H1 (cell line): Measurements from ENCODE around the gene C12orf76. TPM values are rescaled to one million over a fixed set of nuclear protein-coding genes. Genes with fewer than 3 reads are reported as not detected.

ENCODE experiments used
- CTCF ChIA-PET: fragments of 300-600 bp; sonication (Branson Sonifier 250); formaldehyde crosslinking; loops from one replicate; lab custom pipeline; 2021; ENCODE audit not compliant: partially characterized antibody; lab: Charles Lee
- POLR2A ChIA-PET: fragments of 300-600 bp; sonication (Branson Sonifier 250); formaldehyde crosslinking; loops from one replicate; lab custom pipeline; 2021; ENCODE audit warnings: inconsistent platforms; ENCODE audit not compliant: partially characterized antibody; lab: Charles Lee
- DNase-seq, 2 experiments: peaks; one replicate each; pipeline versions ENCODE4 v3.0.0 to v3.0.0-alpha.2; 2010 to 2022; ENCODE audit warnings: low spot score in 2 of 2, low read depth in 1 of 2, mixed read lengths in 1 of 2
- FAIRE-seq: peaks from 2 replicates; lab custom pipeline; 2011; peaks lifted over from hg19 to GRCh38; lab: Jason Lieb, UNC
- H2AFZ ChIP-seq: 2 replicates; pipeline ENCODE4 v1.8.1; 2012; ENCODE audit warnings: low read length, inconsistent platforms
- H2AK5ac ChIP-seq: 2 replicates; pipeline ENCODE4 v1.6.1; 2013; ENCODE audit warnings: low read depth, low read length
- H2BK120ac ChIP-seq: replicated peaks from 2 replicates; pipeline ENCODE3; 2013; ENCODE audit warnings: low read depth, low read length, inconsistent platforms
- H2BK12ac ChIP-seq: 2 replicates; pipeline ENCODE4 v1.6.1; 2013; ENCODE audit warnings: low read depth, low read length
- H2BK15ac ChIP-seq: 2 replicates; pipeline ENCODE4 v1.6.1; 2013; ENCODE audit warnings: low read length
- H2BK20ac ChIP-seq: 2 replicates; pipeline ENCODE4 v1.6.1; 2013; ENCODE audit warnings: low read length
- H2BK5ac ChIP-seq: 2 replicates; pipeline ENCODE4 v1.6.1; 2013; ENCODE audit warnings: low read depth, low read length
- H3K14ac ChIP-seq: 2 replicates; pipeline ENCODE4 v1.6.1; 2013; ENCODE audit warnings: inconsistent platforms; ENCODE audit not compliant: insufficient read length
- H3K18ac ChIP-seq: 2 replicates; pipeline ENCODE4 v1.6.1; 2013; ENCODE audit warnings: low read length; ENCODE audit errors: extremely low read depth
- H3K23ac ChIP-seq: 2 replicates; pipeline ENCODE4 v1.6.1; 2013; ENCODE audit warnings: inconsistent platforms; ENCODE audit not compliant: insufficient read length
- H3K23me2 ChIP-seq: 2 replicates; pipeline ENCODE4 v1.6.1; 2013; ENCODE audit warnings: low read depth, low read length
- H3K27ac ChIP-seq: 2 replicates; pipeline ENCODE4 v1.6.1; 2011; ENCODE audit warnings: low read depth, low read length, inconsistent platforms
- H3K27me3 ChIP-seq, 4 experiments: replicated peaks in 1 of 4; 1 replicate in 1 of 4; 2 replicates in 3 of 4; pipeline versions ENCODE4 v1.6.1 to v1.8.1; 2011 to 2013; ENCODE audit warnings: low read length in 3 of 4, mild to moderate bottlenecking in 3 of 4, inconsistent platforms in 2 of 4, mixed read lengths in 2 of 4, moderate library complexity in 1 of 4; ENCODE audit not compliant: control insufficient read depth in 3 of 4, insufficient read depth in 3 of 4; ENCODE audit errors: extremely low read depth in 1 of 4
- H3K36me3 ChIP-seq, 4 experiments: 2 replicates each; pipeline versions ENCODE4 v1.6.1 to v1.8.1; 2011 to 2013; ENCODE audit warnings: mild to moderate bottlenecking in 4 of 4, low read length in 3 of 4, moderate library complexity in 2 of 4, control low read depth in 1 of 4, inconsistent platforms in 1 of 4; ENCODE audit not compliant: insufficient read depth in 4 of 4, control insufficient read depth in 2 of 4
- H3K4ac ChIP-seq: replicated peaks from 2 replicates; pipeline ENCODE3; 2013; ENCODE audit warnings: low read length, low read depth, mixed read lengths, inconsistent platforms; ENCODE audit not compliant: insufficient read length
- H3K4me1 ChIP-seq, 4 experiments: replicated peaks in 1 of 4; 1 replicate in 1 of 4; 2 replicates in 3 of 4; pipeline versions ENCODE4 v1.6.1 to v1.8.1; 2011 to 2013; ENCODE audit warnings: low read length in 3 of 4, inconsistent platforms in 2 of 4, mixed read lengths in 1 of 4; ENCODE audit not compliant: insufficient read depth in 4 of 4, control insufficient read depth in 3 of 4
- H3K4me2 ChIP-seq, 2 experiments: 2 replicates each; pipeline versions ENCODE4 v1.6.1 to v1.8.1; 2011 to 2013; ENCODE audit warnings: low read depth in 2 of 2, low read length in 2 of 2, control low read depth in 1 of 2, inconsistent platforms in 1 of 2, mild to moderate bottlenecking in 1 of 2; ENCODE audit not compliant: insufficient read depth in 1 of 2
- H3K4me3 ChIP-seq, 4 experiments: fragments of 200-600, 300-600 bp in 1 of 4; sonication (generic), shearing (Covaris generic), sonication (Bioruptor Twin) in 1 of 4; 2 replicates each; pipeline versions ENCODE4 v1.5.1 to v1.8.1; 2011 to 2016; ENCODE audit warnings: low read length in 4 of 4, low read depth in 3 of 4, control low read depth in 2 of 4, inconsistent platforms in 2 of 4, mild to moderate bottlenecking in 2 of 4, mixed read lengths in 1 of 4, moderate library complexity in 1 of 4; ENCODE audit not compliant: insufficient read depth in 2 of 4; ENCODE audit errors: extremely low read depth in 1 of 4
- H3K56ac ChIP-seq: replicated peaks from 2 replicates; pipeline ENCODE3; 2013; ENCODE audit warnings: low read depth, mild to moderate bottlenecking, mixed read lengths, low read length, inconsistent platforms; ENCODE audit not compliant: insufficient read length
- H3K79me1 ChIP-seq: 2 replicates; pipeline ENCODE4 v1.6.1; 2013; ENCODE audit warnings: low read depth, low read length, control low read depth
- H3K79me2 ChIP-seq, 2 experiments: 2 replicates each; pipeline versions ENCODE4 v1.6.1 to v1.8.1; 2012 to 2013; ENCODE audit warnings: low read length in 2 of 2, mild to moderate bottlenecking in 2 of 2, inconsistent platforms in 1 of 2; ENCODE audit not compliant: insufficient read depth in 2 of 2, control insufficient read depth in 1 of 2
- H3K9ac ChIP-seq, 4 experiments: replicated peaks in 1 of 4; 1 replicate in 1 of 4; 2 replicates in 3 of 4; pipeline versions ENCODE4 v1.6.1 to v1.8.1; 2011 to 2013; ENCODE audit warnings: low read depth in 3 of 4, low read length in 3 of 4, control low read depth in 2 of 4, mild to moderate bottlenecking in 2 of 4, moderate library complexity in 2 of 4, inconsistent platforms in 1 of 4; ENCODE audit errors: extremely low read depth in 1 of 4
- H3K9me3 ChIP-seq, 2 experiments: 2 replicates each; pipeline versions ENCODE4 v1.6.1 to v1.8.1; 2012 to 2013; ENCODE audit warnings: mild to moderate bottlenecking in 2 of 2, moderate library complexity in 2 of 2, control low read depth in 1 of 2, inconsistent platforms in 1 of 2, low read depth in 1 of 2, low read length in 1 of 2, mixed read lengths in 1 of 2; ENCODE audit not compliant: insufficient read depth in 2 of 2
- H4K20me1 ChIP-seq, 2 experiments: replicated peaks in 1 of 2; 2 replicates each; pipeline versions ENCODE3 to v1.8.1; 2011 to 2013; ENCODE audit warnings: inconsistent platforms in 2 of 2, low read length in 2 of 2, mild to moderate bottlenecking in 1 of 2; ENCODE audit not compliant: insufficient read depth in 2 of 2, control insufficient read depth in 1 of 2
- H4K5ac ChIP-seq: 2 replicates; pipeline ENCODE4 v1.6.1; 2013; ENCODE audit warnings: low read length, low read depth, mixed read lengths, inconsistent platforms; ENCODE audit not compliant: insufficient read length
- H4K8ac ChIP-seq: 2 replicates; pipeline ENCODE4 v1.8.0; 2013; ENCODE audit warnings: mild to moderate bottlenecking, moderate library complexity, low read length, inconsistent platforms; ENCODE audit not compliant: insufficient read depth; ENCODE audit errors: extremely low read depth
- H4K91ac ChIP-seq: replicated peaks from 2 replicates; pipeline ENCODE3; 2013; ENCODE audit warnings: low read length, mixed read lengths, inconsistent platforms; ENCODE audit not compliant: insufficient read length
- BCL11A ChIP-seq, 2 experiments: IDR thresholded peaks; one replicate each; pipeline ENCODE4 v1.6.1; 2011; ENCODE audit warnings: low read depth in 2 of 2, low read length in 2 of 2, mild to moderate bottlenecking in 2 of 2
- CHD2 ChIP-seq: IDR thresholded peaks from 2 replicates; pipeline ENCODE4 v1.6.1; 2012; ENCODE audit warnings: low read length, improper control_type of control experiment
- RXRA ChIP-seq: IDR thresholded peaks from 2 replicates; pipeline ENCODE4 v1.6.1; 2011; ENCODE audit warnings: low read depth, mild to moderate bottlenecking, low read length, moderate library complexity; ENCODE audit not compliant: insufficient read depth
- SIRT6 ChIP-seq: IDR thresholded peaks from one replicate; pipeline ENCODE4 v1.7.1; 2012; ENCODE audit warnings: low read length, inconsistent platforms
- TBP ChIP-seq: IDR thresholded peaks from 2 replicates; pipeline ENCODE4 v1.6.1; 2011; ENCODE audit warnings: low read depth, low read length, improper control_type of control experiment
- ZNF274 ChIP-seq: IDR thresholded peaks from 2 replicates; pipeline ENCODE4 v1.7.0; 2012; ENCODE audit warnings: low read length, borderline replicate concordance; ENCODE audit errors: extremely low read depth
- WGBS, 2 experiments: shearing (Covaris generic) in 1 of 2; methylation state at CpG; one replicate each; pipeline versions ENCODE4 v1.1.6 to v1.1.7; 2013 to 2015; ENCODE audit warnings: low lambda C conversion rate in 2 of 2, mixed read lengths in 2 of 2, inconsistent platforms in 1 of 2, low coverage in 1 of 2, missing lambda C conversion rate in 1 of 2; ENCODE audit not compliant: insufficient replicate concordance in 2 of 2, insufficient coverage in 1 of 2, insufficient read length in 1 of 2; ENCODE audit errors: extremely low coverage in 1 of 2, missing lambda C conversion rate in 1 of 2; 5-methylcytosine and 5-hydroxymethylcytosine counted together
- polyA plus RNA-seq, 7 experiments: library from polyadenylated mRNA; depleted of rRNA in 3 of 7; stranded (reverse) in 5 of 7; unstranded in 2 of 7; fragments of >200 nt in 5 of 7; fragments of 200-250 nt in 2 of 7; gene quantifications; 1 replicate in 5 of 7; 2 replicates in 1 of 7; 4 replicates in 1 of 7; pipeline versions ENCODE4 v1.2.1 to v1.2.3, GENCODE V29; 2011 to 2013; ENCODE audit warnings: missing spikeins in 2 of 7, mixed read lengths in 2 of 7
- total RNA-seq: library from RNA; stranded (reverse); fragmentation: NEBNext Ultra II Directional; extraction: Animal tissue kit (Norgen Biotek cat#: 25700); gene quantifications from 2 replicates; pipeline ENCODE4 v1.2.1, GENCODE V29; 2021
- TF ChIP-seq, protein P1 (sequence below), 3 experiments: IDR thresholded peaks; 1 replicate in 2 of 3; 2 replicates in 1 of 3; pipeline versions ENCODE4 v1.5.1 to v1.6.1; 2011; ENCODE audit warnings: low read length in 3 of 3, mild to moderate bottlenecking in 3 of 3, inconsistent platforms in 2 of 3, low read depth in 1 of 3, moderate library complexity in 1 of 3; ENCODE audit not compliant: insufficient read depth in 1 of 3; ENCODE audit errors: control extremely low read depth in 1 of 3
- TF ChIP-seq, protein P2 (sequence below): IDR thresholded peaks from 2 replicates; pipeline ENCODE4 v1.6.1; 2012; ENCODE audit warnings: inconsistent platforms

C12orf76 gene
- total and polyA plus RNA-seq, 2 of the 8 experiments (the other 6 are each of a cell fraction or from before 2014, with no cell fraction given): 14.4 to 18.6 TPM

DNA sequence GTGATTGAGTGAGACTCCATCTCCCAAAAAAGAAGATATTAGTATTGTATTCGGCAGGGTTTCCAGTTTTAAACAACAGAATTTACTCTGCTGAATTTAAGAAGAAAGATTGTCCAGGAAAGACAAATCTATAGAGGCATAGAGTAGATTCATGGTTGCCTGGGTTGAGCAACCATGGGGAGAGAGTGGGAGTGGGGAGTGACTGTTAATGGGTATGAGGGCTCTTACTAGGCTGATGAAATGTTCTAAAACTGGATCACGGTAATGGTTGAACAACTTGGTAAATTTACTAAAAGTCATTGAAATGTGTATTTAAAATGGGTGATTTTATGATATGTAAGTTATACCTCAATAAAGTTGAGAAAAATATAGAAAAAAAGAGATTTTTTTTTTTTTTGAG lies 13.9 kb upstream of the C12orf76 start:
- no peak overlapping the region for H3K56ac ChIP-seq
- no peak for DNase-seq
- H3K23me2 ChIP-seq: 0 out of 2 replicates have a peak, but pooled peaks cover 2% of the 10 kb centered on the region
- H2BK15ac ChIP-seq: no peak overlapping the region
- no peaks in the 10 kb centered on the region for H4K20me1 ChIP-seq
- H3K9me3 ChIP-seq: no peaks in the 10 kb centered on the region
- FAIRE-seq: no peak
- H2AK5ac ChIP-seq: no peak overlapping the region
- H3K79me1 ChIP-seq: no peaks in the 10 kb centered on the region
- no peaks in the 10 kb centered on the region for H3K27me3 ChIP-seq
- H3K36me3 ChIP-seq: no peaks in the 10 kb centered on the region
- POLR2A ChIA-PET: no interaction called here
- no peak overlapping the region for H3K4me2 ChIP-seq
- no peak overlapping the region for H2BK20ac ChIP-seq
- no peak overlapping the region for H3K14ac ChIP-seq
- H2BK120ac ChIP-seq: no peak overlapping the region
- H3K27ac ChIP-seq: no peak overlapping the region
- no peaks in the 10 kb centered on the region for H3K79me2 ChIP-seq
- CTCF ChIA-PET: interaction anchor here (0.7 kb wide), 1 partner anchor 185 kb away, joined by 3 read pairs; no protein-coding TSS in a partner anchor
- H3K4ac ChIP-seq: no peak overlapping the region
- H4K91ac ChIP-seq: no peak overlapping the region
- H2BK5ac ChIP-seq: no peak overlapping the region
- 94% methylated on average over 2 of the region's 2 CpGs; no CpG with 5 or more reads in 1 of the 2 experiments for WGBS, 2 experiments
- no peak overlapping the region for H3K18ac ChIP-seq
- H2AFZ ChIP-seq: no peak overlapping the region
- no peak overlapping the region for H3K4me3 ChIP-seq
- H3K9ac ChIP-seq: no peak overlapping the region
- TF ChIP-seq TBP: no peak
- no peak for TF ChIP-seq ZNF274
- TF ChIP-seq, protein P1, sequence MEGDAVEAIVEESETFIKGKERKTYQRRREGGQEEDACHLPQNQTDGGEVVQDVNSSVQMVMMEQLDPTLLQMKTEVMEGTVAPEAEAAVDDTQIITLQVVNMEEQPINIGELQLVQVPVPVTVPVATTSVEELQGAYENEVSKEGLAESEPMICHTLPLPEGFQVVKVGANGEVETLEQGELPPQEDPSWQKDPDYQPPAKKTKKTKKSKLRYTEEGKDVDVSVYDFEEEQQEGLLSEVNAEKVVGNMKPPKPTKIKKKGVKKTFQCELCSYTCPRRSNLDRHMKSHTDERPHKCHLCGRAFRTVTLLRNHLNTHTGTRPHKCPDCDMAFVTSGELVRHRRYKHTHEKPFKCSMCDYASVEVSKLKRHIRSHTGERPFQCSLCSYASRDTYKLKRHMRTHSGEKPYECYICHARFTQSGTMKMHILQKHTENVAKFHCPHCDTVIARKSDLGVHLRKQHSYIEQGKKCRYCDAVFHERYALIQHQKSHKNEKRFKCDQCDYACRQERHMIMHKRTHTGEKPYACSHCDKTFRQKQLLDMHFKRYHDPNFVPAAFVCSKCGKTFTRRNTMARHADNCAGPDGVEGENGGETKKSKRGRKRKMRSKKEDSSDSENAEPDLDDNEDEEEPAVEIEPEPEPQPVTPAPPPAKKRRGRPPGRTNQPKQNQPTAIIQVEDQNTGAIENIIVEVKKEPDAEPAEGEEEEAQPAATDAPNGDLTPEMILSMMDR (IDR thresholded peaks at IDR 0.05; ENCODE audit: control extremely low read depth in 1 of 3, insufficient read depth in 1 of 3, low read depth in 1 of 3, low read length in 3 of 3): no peak
- no peak for TF ChIP-seq SIRT6
- no peak for TF ChIP-seq RXRA
- TF ChIP-seq BCL11A (IDR thresholded peaks at IDR 0.05; ENCODE audit: low read depth in 2 of 2, low read length in 2 of 2): no peak
- no peak for TF ChIP-seq CHD2
- TF ChIP-seq, protein P2, sequence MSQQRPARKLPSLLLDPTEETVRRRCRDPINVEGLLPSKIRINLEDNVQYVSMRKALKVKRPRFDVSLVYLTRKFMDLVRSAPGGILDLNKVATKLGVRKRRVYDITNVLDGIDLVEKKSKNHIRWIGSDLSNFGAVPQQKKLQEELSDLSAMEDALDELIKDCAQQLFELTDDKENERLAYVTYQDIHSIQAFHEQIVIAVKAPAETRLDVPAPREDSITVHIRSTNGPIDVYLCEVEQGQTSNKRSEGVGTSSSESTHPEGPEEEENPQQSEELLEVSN: no peak
- no peak overlapping the region for H4K8ac ChIP-seq
- no peak overlapping the region for H3K23ac ChIP-seq
- no peak overlapping the region for H2BK12ac ChIP-seq
- H3K4me1 ChIP-seq: no peaks in the 10 kb centered on the region
- H4K5ac ChIP-seq: no peak overlapping the region
